Vagina (tissue), 2 donors: Measurements from ENCODE around the gene CFAP45.

Experiments used
- POLR2A ChIP-seq, 2 donors: fragments of 450-650 bp; IDR thresholded peaks; one replicate each; pipeline ENCODE4 v1.6.1; 2017; ENCODE audit warnings: antibody characterized with exemption in 2 of 2, mild to moderate bottlenecking in 2 of 2, moderate library complexity in 2 of 2
- TF ChIP-seq, protein P1 (sequence below), 3 experiments: fragments of 450-650 bp in 2 of 3; fragments of 200-600 bp in 1 of 3; sonication (generic) in 1 of 3; IDR thresholded peaks; one replicate each; pipeline ENCODE4 v1.5.1; 2017 to 2019; ENCODE audit warnings: antibody characterized with exemption in 3 of 3, mild to moderate bottlenecking in 2 of 3, moderate library complexity in 2 of 3

DNA sequence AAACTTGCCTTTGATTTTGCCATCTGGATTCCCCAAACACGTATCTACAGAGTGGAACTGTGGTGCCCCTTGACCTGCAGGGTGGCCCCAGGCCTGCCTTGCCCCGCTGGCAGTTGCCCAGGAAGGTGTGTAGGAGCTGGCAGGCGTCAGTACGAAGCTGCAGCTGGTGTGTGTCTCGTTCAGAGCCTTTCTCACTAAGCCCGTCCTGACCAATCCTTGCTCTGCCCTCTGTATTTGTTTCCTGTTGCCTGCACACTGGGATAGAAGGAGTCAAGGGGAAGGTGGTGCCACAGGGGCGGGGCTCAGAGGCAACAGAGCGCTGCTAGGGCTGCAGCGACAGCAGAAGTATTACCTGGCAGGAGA lies 32.3 kb downstream of the CFAP45 start:
- TF ChIP-seq, protein P1, sequence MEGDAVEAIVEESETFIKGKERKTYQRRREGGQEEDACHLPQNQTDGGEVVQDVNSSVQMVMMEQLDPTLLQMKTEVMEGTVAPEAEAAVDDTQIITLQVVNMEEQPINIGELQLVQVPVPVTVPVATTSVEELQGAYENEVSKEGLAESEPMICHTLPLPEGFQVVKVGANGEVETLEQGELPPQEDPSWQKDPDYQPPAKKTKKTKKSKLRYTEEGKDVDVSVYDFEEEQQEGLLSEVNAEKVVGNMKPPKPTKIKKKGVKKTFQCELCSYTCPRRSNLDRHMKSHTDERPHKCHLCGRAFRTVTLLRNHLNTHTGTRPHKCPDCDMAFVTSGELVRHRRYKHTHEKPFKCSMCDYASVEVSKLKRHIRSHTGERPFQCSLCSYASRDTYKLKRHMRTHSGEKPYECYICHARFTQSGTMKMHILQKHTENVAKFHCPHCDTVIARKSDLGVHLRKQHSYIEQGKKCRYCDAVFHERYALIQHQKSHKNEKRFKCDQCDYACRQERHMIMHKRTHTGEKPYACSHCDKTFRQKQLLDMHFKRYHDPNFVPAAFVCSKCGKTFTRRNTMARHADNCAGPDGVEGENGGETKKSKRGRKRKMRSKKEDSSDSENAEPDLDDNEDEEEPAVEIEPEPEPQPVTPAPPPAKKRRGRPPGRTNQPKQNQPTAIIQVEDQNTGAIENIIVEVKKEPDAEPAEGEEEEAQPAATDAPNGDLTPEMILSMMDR (IDR thresholded peaks at IDR 0.05): no peak
- no peak for TF ChIP-seq POLR2A (IDR thresholded peaks at IDR 0.05)
